Femur (tissue), 1 donor: ENCODE measurements around the gene TFAP2A.

Experiments used
- DNase-seq: peaks from one replicate; pipeline ENCODE4 v3.0.0-alpha.2; 2017

Gene TFAP2A

DNA sequence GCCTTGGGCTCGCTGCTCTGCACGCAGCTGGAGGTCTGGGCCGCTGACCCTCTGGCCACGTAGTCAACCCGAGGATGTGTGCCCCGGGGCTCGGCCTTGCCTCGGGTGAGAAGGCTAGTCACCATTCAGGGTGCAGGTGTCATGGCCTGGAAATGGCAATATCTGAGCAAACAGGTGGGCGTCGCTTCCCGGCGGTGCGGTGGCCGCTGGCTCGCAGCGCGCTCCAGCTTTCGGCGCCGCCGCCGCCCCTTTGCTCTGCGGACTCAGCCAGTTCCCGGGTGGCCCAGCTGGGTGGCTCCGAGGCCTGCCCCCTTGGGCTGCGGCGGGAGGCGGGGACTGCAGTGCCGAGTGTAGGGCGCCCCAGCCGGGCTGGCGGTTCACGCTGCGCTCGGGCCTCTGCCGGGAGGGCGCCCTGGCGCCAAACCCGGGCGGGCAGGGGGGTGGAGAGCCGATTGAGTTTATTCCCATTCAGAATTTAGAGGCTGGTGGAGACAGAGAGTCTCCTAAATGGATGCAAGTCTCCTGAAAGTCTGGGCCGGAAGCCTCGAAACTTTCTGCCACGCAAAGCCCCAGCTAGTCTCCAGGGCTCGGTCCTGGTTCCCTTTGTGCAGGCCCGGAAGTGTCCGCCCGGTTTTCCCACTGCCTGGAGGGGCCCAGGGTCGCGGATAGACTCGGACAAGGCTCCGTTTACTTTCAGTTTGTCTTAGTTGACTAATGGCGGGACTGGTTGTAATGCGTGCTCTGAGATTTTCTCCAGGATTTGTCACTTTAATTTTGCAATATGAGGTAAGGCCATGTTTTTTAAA lies 11.3 kb upstream of the TFAP2A start:
- peak; percentile 41 for DNase-seq

DNA sequence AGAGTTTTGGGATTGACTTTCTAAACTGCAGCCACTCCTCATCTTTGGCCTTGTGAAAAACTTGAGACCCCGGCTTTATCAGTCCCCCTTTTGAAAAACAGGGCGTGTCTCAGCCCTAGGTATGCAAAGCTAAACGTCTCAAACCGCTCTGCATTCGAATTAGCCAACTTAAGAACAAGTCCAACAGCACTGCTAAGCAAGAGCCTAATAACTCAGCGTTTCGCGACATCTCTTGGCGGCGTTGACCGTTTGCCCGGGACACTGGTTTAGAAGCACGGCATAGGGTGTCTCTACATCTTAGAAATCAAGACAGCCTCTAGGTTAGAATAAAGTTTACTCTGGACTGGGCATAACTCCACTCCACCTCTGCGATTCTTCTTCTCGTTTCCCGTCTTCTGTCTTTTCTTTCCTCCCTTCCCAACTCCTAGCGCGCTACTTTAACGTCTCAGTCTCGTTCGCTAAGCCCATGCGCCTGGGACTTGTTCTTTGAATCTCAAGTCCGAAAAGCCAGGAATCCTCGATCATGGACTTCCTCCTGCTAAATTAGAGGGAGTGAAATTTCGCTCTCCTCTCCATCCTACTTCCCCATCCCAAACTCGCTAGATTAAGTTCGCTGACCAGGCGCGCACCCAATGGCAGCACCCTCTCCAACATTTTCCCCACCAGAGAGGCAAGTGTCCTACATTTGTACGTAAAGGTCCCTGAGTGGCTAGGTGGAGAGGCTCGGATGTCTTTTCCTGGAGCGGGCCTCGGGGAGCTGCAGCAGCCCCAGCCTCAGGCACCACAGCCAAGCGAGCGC lies 10.5 kb upstream of the TFAP2A start:
- no peak for DNase-seq

- no peak for DNase-seq
Measured at GRCh38 chr6:10424040-10424439, 9.2 kb upstream of the TFAP2A start.

DNA sequence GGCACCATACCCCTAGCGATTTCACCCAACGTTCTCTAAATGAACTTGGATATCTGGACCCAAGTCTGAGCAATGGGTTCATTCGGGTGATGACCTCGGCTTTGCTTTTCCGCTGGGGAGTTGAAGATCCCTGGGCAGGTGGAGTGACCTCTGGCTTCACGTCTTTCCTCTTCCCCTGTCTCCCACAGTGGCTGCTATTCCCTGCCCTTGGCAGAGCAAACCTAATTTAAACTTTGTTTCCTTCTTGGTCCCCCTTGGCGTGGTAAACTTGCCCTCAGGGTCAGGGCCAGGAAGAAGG lies 7.8 kb upstream of the TFAP2A start:
- no peak for DNase-seq

DNA sequence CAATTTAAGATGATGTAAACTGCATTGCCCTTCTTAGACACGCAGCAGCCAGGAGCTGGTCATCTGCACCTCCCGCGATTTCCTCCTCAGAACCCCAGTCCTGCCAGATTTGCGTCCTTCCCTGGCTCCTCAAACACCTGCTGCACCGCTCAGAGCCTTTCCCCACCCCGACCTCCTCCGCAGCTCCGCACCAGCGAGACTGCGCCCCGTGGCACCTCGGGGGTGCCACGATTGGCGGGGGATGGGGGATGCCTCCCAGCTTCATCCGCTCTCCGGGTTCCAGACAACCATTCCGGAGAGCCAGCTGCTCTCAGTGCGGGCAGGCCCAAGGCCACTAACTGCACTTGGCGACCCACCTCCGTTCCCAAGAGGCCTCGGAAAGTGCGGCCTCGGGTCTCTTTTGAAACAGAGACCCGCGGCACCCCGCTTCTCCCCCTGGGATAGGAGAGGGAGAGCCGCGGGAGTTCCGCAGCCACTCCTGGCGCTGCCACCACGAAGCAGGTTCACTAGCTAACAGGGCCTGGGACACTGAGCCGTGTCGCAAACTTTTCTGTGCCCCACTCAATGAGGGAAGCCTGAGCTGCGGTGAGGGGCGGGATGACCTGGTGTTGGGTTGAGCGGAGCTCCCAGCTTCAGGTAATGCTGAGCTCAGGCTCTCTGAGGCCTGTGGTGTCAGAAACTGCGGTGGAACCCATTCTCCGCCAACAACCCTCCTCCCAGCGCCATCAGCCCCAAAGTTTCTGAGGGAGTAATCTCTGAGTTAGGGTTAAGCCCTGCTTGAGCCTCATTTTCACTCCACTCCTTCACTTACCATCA lies 7.3 kb upstream of the TFAP2A start:
- no peak for DNase-seq

GRCh38 chr6:10421158-10421920 lies 6.5 kb upstream of the TFAP2A start:
- DNase-seq: no peak

GRCh38 chr6:10420546-10421157 lies 5.8 kb upstream of the TFAP2A start:
- no peak for DNase-seq

DNA sequence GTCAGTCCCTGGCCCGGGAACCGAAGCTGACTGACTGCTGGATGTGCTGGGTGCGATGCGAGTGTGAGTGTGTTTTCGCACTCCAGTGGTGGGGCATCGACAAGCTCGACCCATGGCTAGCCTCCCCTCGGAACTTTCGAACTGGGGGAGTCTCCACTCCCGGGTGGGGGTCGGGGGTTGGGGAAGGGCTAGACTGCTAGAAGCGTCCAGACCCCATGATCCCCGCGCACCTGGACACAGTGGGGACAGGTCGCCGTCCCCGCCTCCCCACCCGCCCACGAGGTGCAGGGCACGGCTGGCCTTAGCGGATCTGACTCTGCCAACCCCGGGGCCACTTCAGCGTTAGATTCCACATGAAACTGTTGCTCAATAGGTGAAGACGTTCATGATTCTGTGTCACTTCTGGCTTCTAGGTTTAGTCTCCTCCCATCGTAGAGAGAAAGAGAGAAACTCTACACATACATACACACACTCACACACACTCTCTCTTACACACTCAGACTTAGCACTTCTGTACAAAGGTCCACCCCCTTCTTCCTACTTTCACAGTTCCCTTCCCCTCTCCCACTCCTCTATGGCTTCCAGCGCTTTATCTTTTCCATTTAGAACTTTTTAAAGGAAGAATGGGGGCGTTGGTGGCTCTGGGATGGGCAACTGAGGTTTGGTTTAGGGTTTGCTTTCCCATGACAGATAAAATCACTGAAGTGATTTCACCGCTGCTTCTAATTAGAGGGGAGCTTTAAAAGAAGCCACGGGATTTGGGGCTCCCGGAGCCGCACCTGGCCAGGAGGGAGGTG lies 5.1 kb upstream of the TFAP2A start:
- DNase-seq: no peak

DNA sequence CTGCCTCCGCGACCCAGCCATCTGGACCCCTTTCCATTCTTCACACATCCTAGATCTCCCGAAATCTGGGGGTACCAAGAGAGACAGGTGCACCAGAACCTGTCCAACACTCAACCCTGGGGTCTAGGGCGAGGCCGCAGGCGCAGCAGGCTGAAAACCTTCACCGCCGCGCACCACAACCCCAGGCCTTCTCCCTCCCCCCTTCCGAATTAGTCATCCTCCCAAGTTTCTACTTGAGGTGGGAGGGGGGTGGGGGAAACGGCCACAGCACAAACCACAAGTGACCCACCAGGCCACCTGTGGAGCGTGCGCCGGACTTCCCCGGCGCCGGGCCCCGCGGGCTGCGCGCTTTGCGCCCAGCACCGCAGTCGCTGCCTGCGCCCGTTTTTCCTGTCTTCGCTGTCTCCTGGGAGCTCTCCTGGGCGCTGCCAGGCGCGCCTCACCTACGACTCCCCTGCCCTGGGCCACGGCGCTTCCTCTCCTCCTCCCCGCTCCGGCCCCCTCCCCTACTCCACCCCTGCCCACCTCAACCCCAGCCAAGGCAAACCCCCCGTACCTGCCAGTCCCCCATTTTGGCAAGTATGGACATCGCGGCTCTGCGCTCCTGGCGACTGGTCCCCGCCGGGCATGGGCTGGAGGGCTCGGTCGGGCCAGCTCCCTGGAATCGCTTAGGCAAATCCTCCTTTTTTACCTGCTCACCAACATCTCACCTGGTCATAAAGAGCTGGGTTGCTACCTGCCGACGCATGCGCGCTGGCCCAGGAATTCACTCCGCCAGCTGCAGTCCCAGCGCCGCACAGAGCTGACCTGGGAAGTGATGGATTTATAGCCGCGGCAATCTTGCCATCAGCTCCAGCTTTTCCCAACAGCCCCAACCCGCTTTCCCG lies 4.2 kb upstream of the TFAP2A start:
- no peak for DNase-seq

DNA sequence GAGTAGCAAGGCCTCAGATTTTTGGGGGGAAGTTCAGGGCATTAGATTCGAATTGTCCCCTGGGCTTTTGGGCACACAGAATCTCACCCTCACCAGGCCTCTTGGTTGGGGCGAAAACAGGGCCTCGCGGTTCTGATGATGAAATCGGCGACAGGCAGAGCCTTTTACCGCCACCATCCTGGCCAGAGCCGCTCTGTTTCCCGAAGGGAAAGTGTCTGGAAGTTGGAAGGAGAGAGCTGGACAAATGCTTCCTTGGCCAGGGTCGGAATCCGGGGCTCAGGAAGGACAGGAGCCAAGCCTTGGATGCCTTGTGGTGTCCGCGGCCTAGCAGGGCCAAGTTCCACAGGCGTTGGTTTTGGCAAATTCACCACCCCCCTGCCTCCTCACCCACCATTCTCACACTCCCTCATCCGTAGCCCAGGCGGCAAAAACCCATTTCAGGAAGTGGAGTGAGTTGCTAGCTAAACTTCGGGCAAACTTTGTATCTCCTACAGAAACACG lies 3.5 kb upstream of the TFAP2A start:
- no peak for DNase-seq

GRCh38 chr6:10417681-10418104 lies 2.8 kb upstream of the TFAP2A start:
- no peak for DNase-seq

DNA sequence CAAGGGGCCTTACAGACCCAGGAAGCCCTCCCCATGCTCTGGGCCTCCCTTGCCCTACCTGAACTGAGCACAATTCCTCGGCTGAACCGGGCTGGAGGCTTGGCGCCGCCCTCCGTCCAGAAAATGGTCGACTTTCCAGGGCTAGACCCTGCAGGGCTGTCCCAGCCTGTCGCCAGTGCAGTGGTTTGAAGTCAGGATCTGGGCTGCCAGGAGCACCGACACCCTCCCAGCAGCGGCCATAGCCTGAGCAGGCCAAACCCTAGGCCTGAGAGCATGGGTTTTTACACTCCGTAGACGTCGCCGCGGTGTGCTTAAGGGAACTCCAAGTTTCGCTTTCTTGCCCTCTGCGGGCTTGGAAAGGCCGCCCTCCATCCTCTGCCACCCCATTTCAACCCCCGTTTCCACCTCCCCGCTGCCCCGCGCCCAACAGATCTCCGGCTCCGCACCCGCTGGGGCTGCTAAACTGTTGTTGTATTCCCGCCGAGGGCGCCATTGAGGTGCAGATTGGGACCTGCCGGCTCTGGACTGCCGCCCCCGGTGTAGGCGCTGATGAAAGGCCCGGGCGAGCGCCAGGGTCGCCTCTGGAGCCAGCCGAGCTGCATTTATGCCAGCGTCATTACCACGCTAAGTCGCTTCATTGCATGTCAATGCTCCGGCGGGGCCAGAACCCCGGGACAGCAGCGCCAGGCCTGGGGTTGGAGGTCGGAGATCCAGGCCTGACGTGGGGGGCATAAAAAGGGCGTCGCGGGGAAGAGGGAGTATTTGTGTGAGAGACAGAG lies 2.2 kb upstream of the TFAP2A start:
- DNase-seq: no peak

DNA sequence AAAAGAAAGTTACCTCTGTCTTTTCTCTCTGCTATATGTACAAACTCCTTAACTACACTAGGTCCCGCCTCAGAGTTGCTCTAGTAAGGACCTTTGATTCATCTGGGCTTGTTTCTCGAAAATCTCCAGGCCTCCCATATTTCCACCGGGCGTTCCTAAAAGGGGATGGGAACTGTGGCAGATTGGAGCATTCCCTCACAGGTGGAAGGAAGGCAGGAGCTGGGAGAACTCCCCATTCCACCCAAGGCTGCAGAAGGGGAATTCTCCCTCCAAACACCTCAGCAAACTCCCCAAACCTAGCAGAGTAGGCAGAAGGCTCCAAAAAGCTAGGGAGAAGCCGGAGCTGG lies 1.6 kb upstream of the TFAP2A start:
- DNase-seq: no peak

- DNase-seq: no peak
Measured at GRCh38 chr6:10415617-10416480, 975 bp upstream of the TFAP2A start.

GRCh38 chr6:10413850-10414738 lies 780 bp downstream of the TFAP2A start:
- no peak for DNase-seq

DNA sequence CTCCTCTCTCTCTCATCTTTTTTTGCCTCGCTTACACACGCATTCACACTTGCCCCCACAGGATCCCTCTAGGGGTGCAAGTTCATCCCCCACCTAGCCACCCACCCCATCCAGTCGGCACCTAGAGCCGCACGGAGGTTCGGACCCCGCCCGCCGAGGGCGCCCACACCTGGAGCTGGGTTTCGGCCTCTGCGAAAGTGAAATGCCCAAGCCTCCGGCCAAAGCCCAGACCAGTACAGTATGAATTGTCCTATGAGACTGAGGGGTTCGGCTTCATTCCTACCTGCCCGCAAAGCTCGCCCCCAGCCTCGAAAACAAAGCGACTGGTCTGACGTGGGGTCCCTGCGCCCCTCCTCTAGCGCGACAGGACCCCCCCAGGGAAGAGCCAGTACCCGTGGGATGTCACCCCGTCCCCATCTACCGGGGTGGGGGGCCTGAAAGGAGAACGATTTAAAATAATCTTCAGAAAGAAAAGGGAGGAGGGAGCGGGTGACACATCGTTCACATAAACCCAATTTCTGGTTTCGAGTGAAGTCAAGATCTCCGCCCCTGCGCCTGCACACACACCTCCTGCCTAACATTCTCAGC lies 1.5 kb downstream of the TFAP2A start:
- DNase-seq: no peak
